H1 (cell line): ENCODE measurements around the gene LMAN1L. TPM values are rescaled to one million over a fixed set of nuclear protein-coding genes. Genes with fewer than 3 reads are reported as not detected.

Experiments used
- CTBP2 ChIP-seq: IDR thresholded peaks from 2 replicates; pipeline ENCODE4 v1.7.0; 2011; ENCODE audit warnings: borderline replicate concordance, mild to moderate bottlenecking, moderate library complexity, mixed read lengths, low read length; ENCODE audit not compliant: insufficient read depth, insufficient read length
- polyA plus RNA-seq, 7 experiments: library from polyadenylated mRNA; depleted of rRNA in 3 of 7; stranded (reverse) in 5 of 7; unstranded in 2 of 7; fragments of >200 nt in 5 of 7; fragments of 200-250 nt in 2 of 7; gene quantifications; 1 replicate in 5 of 7; 2 replicates in 1 of 7; 4 replicates in 1 of 7; pipeline versions ENCODE4 v1.2.1 to v1.2.3, GENCODE V29; 2011 to 2013; ENCODE audit warnings: missing spikeins in 2 of 7, mixed read lengths in 2 of 7
- total RNA-seq: library from RNA; stranded (reverse); fragmentation: NEBNext Ultra II Directional; extraction: Animal tissue kit (Norgen Biotek cat#: 25700); gene quantifications from 2 replicates; pipeline ENCODE4 v1.2.1, GENCODE V29; 2021

Gene LMAN1L
- total and polyA plus RNA-seq, 2 of the 8 experiments (the other 6 are each of a cell fraction or from before 2014, with no cell fraction given): not detected

GRCh38 chr15:74821790-74822158 is 9.1 kb downstream of the LMAN1L start (continued):
- no peak for TF ChIP-seq CTBP2
